GM19455 (cell line): ENCODE results near the gene SOX12.
"Not testable (repeated sequence)": the region's sequence is repeated elsewhere in the genome, so short reads cannot be mapped to it uniquely, and the experiment has no call there.

Source experiments
- ATAC-seq: cut with Tn5 transposase; IDR thresholded peaks from one replicate; pipeline ENCODE4 v1.9.1; 2021; ENCODE audit not compliant: unreplicated experiment

SOX12 gene

DNA sequence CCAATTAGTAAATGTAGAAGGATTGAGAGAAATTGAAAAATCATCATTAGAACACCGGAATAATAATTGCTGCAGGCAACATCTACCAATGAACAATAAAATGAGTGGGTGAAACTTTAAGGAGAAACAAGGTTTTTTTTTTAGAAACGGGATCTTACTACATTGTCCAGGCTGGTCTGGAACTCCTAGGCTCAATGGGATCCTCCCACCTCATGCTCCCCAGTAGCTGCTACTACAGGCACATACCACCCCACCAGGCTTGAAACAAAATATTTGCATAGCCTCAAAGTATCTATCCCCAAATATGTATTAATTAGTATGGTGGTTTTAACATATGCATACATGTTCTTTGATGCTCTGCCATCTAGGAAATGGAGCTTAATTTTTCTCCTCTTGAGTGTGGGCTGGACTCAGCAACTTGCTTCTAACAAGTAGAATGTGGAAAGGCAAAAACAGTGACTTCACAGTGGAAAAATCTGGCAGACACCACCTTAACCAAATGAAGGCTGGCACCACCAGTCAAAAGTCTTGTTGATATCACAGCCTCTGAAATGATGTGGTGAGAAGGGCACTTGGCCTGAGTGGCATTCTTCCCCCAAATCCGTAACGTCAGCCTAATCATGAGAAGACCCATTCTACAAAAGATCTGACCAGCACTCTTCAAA is 33.7 kb downstream of the SOX12 start:
- no peak for ATAC-seq

DNA sequence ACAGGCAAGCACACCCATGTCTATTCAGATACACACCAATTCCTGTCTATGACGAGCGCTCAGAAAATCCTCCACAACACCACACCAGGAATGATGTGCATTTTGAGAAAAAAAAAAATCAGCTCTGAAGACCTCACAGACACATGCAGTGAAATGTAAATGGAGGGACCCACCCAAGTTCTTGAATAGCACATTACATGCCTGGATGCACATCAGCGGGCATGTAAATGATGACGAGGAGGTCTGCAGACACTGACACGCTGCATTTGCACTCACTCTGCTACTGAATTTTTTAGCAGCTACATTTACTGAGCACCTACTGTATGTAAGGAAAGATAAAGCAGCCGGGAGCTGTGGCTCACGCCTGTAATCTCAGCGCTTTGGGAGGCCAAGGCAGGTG is 36.2 kb downstream of the SOX12 start:
- no peak for ATAC-seq

DNA sequence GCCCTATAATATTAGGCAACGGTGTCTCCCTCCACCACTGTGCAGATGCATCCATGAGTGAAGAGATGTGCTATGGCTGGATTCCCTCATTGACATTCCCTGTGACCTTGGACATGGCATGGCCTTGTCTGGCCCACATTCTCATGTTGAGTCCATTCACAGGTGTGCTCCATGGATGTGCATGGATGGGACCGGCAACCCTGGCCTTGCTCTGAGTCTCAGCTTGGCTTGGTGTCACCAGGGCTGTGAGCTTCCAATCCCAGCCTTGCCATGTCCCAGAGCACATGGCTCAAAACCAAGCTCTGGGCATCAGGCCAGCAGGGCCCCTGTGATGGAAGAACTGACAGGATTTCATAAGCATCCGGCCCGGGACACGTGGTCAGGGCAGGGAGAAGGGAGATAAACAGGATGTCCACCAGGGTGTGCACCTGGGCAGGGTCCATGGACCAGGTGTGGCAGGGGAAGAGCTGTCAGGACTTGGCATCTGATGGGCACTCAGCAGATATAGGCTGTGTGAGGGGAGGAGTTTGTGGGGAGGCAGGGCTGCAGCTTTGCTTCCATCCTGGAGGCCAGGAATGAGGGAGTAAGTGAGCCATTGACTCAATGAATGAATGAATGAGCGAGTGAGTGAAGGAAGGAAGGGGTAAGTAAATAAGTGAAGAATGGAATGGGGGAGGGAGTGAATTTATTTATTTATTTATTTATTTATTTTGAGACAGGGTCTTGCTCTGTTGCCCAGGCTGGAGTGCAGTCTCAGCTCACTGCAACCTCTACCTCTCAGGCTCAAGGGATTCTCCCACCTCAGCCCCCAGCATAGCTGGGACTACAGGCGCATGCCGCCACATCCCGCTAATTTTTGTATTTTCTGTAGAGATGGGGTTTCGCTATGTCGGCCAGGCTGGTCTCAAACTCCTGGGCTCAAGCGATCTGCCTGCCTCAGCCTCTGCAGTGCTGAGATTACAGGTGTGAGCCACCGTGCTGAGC is 37.2 kb downstream of the SOX12 start:
- no peak for ATAC-seq

DNA sequence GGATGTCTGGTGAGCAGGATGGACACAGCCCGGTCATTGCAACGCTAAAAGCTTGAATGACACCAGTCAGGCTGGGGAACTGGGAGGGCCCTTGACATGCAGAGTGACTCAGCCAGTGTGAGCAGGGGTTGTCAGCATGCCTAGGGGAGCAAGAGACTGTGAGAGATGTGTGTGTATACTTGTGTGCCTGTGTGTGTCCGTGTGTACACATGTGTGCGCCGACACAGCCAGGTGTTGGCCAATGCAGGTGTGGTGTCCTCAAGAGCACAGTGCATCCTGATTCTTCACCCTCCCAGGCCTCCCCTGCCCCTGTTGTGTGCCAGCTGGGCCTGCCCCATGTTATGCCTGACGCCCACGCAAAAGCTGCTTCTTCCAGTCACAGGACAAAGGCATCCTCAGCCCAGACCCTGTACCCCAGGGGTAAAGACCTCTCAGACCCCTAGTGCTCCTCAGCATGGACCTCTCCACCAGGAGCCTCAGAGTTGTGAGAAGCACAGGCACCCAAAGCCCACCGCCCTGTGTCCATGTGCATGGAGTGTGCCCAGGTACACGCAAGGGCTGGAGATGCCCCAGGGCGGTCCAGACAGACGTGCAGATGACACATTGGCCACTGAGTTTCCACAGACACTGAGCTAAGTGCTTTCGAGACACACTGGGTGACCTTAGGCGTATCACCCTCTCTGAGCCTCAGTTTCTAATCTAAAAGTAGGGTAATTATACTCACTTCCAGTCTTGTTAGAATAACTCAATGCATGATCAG is 38.1 kb downstream of the SOX12 start:
- no peak for ATAC-seq

DNA sequence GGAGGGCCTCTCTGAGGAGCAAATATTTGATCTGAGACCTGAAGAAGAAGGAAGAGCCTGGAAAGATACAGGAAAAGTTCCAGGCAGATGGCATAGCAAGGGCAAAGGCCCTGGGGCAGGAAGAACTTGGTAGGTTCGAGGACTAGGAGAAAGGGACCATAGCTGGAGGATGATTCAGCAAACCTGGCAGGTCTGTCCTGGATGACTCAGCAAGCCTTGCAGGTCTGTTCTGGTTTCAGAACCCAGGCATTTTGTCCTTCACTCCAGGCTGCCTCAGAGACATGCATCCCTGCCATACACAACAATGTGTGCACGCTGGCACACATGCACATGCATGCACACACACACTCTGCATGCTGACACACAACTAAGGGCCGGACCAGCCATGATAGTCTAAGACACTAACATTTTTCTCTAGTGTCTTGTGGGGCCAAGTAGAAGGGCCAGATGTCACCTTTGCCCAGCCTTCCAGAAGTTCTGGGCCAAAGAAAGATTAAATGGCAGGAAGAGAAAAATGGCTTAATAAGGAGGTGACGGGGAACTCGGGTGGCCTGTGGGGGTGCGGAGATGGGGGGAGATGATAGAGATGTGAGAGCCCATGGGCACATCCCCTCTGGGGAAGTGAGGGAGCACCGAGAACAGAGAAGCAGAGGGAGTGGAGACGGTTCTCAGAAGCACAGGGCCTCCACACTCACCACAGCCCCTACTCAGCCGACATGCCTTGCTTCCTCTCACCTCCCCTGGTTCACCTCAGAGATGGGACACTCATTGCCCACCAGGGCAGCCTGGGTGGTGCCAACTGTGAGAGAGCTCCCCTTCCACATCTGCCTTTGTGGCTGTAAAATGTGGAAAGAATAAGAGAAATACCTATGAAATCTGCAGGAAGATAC is 39.8 kb downstream of the SOX12 start:
- ATAC-seq: no peak

- ATAC-seq: no peak
Measured at GRCh38 chr20:366041-366718, 40.8 kb downstream of the SOX12 start.

DNA sequence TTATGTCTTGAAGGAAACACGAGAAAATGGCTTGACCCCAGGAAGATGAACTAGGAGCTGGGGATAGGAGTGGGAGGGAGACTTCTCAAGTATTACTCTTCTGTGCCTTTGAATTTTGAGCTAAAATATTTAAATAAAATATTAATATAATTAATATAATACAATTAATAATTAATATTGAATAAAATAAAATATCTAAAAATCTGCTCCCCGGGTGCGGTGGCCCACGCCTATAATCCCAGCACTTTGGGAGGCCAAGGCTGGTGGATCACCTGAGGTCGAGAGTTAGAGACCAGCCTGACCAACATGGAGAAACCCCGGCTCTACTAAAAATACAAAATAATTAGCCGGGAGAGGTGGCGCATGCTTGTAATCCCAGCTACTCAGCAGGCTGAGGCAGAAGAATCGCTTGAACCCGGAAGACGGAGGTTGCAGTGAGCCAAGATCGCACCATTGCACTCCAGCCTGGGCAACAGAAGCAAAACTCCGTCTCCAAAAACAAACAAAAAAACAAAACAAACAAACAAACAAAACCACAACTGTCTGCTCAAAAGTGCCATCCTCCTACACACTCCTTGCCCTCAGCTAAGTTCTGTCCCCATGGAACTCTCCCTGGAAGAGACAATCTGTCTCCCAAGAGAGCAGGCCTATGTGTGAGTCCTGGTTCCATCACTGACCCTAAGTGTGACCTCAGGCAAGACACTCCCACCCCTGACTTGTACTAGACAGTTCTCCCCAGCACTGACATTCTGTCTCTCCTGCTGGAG is 41.5 kb downstream of the SOX12 start:
- ATAC-seq: no peak

DNA sequence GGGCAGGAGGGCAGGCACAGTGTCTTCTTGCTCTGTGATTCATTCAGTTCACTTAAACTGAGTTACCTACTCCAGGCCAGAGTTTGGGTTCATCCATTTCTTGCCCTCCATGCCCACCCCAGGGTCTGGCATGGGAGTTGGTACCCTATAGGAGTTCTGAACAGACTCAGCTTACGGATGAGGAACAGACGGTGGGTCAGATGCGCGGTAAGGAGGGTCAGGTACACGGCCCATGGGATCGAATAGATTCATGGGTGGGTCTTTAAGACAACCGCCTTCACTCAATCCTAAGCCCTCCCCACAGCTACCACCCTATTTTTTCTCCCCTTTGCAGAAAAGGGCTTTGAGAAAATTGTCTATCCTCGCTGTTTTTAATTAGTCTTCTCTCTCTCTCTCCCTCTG is 42.1 kb downstream of the SOX12 start:
- no peak for ATAC-seq

DNA sequence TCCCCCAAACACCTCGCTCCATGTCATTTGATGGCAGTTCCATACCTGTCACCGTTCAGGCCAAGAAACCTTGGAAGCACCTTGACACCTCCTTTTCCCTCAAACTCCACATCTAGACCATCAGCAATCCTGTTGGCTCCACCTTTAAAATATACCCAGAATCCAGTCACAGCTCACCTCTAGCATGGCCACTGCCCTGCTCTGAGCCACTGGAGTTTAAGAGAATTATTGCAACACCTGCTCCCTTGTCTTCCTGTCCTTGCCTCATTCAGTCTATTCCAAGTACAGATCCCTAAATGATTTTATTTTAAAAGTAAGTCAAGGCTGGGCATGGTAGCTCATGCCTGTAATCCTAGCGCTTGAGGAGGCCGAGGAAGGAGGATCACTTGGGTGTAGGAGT is 43.6 kb downstream of the SOX12 start:
- no peak for ATAC-seq

- no peak for ATAC-seq
Measured at GRCh38 chr20:370151-370600, 44.8 kb downstream of the SOX12 start.

GRCh38 chr20:370977-371754 is 45.8 kb downstream of the SOX12 start:
- no peak for ATAC-seq

- ATAC-seq: no peak
Measured at GRCh38 chr20:371755-372542, 46.6 kb downstream of the SOX12 start.

- not testable (repeated sequence) for ATAC-seq
Measured at GRCh38 chr20:372543-373082, 47.3 kb downstream of the SOX12 start.

- ATAC-seq: no peak
Measured at GRCh38 chr20:373171-373890, 48.0 kb downstream of the SOX12 start.

DNA sequence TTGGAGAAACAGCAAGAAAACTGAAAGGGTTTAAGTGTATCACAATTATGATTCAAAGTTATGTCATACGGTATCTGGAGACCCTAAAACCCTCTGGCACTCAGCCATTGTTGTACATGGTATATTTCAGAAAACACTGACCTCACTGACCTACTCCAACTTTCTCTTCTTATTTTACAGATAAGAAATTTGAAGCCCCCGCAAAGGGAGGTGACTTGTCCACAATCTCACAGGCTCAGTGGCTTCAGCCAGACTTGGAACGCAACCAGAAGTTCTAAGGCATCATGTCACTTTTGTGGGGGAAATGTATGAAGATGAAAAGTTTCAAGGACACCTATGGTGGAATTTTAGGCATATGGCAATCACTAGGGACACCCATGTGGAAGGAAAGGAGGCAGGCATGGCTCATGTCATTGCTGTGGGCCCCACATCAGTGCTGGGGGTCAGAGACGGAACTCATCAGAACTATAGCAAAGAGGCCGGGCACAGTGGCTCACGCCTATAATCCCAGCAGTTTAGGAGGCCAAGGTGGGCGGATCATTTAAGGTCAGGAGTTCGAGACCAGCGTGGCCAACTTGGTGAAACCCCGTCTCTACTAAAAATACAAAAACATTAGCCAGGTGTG is 50.0 kb downstream of the SOX12 start:
- no peak for ATAC-seq

DNA sequence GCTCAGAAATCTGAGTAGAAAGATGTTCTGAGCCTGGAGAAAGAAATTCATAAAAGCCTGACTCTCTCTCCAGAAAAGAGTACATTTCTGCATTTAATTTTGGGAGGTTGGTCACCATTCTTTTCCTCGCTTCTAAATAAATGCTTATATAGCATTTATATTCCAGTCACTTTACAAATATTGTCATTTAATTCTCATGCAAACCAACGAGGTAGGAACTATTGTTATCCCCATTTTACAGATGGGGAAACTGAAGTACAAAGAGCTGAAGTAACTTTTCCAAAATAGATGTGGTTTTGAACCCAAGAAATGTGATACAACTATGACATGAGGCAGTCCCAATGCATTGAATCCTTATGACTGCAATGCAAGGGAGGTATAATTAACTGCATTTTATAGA is 50.7 kb downstream of the SOX12 start:
- ATAC-seq: no peak
